Astrocyte (in vitro differentiated cells and primary cell): ENCODE measurements around the gene FAF2. TPM values are rescaled to one million over a fixed set of nuclear protein-coding genes. Genes with fewer than 3 reads are reported as not detected.

ENCODE experiments used
- total RNA-seq: library from RNA; stranded (reverse); gene quantifications from 2 replicates; pipeline ENCODE4 v1.2.1, GENCODE V29; 2021

FAF2 gene
- total RNA-seq, 1 donor from 2014 or later = 56.2 TPM

Other genes with a start within 250 kb of the FAF2 start
- 9.0 and 10.4 TPM in 2 replicates for gene SIMC1, start 210.0 kb upstream of the FAF2 start, total RNA-seq
- gene KIAA1191, start 86.6 kb upstream of the FAF2 start, total RNA-seq = 163 and 164 TPM in 2 replicates
- 13.2 and 14.3 TPM in 2 replicates for gene ARL10, start 82.9 kb upstream of the FAF2 start, total RNA-seq
- 39.3 and 46.3 TPM in 2 replicates for gene NOP16, start 59.8 kb upstream of the FAF2 start, total RNA-seq
- gene HIGD2A, start 59.6 kb upstream of the FAF2 start, total RNA-seq = 103 and 108 TPM in 2 replicates
- gene CLTB, start 31.8 kb upstream of the FAF2 start, total RNA-seq = 89.2 and 117 TPM in 2 replicates
- gene RNF44, start 89.0 kb downstream of the FAF2 start, total RNA-seq = 47.8 and 59.8 TPM in 2 replicates
- gene CDHR2, start 101.0 kb downstream of the FAF2 start, total RNA-seq = 0.43 and 0.50 TPM in 2 replicates
- gene GPRIN1, start 161.8 kb downstream of the FAF2 start, total RNA-seq = 6.8 and 8.2 TPM in 2 replicates
- 2.7 and 3.4 TPM in 2 replicates for gene SNCB, start 182.1 kb downstream of the FAF2 start, total RNA-seq
- not detected in 2 replicates for gene EIF4E1B, start 182.3 kb downstream of the FAF2 start, total RNA-seq
- gene TSPAN17, start 199.1 kb downstream of the FAF2 start, total RNA-seq = 56.5 and 57.2 TPM in 2 replicates